Transverse colon (tissue), 4 donors: ENCODE data around the gene KYNU. TPM values are rescaled to one million over a fixed set of nuclear protein-coding genes. Genes with fewer than 3 reads are reported as not detected.

Source experiments
- DNase-seq: peaks from one replicate; pipeline ENCODE4 v3.0.0-alpha.2; 2019
- H3K27ac ChIP-seq, 4 donors: fragments of 200-600 bp; sonication (generic); 2 replicates each; pipeline ENCODE4 v1.5.1; 2016 to 2018; ENCODE audit warnings: inconsistent platforms in 4 of 4
- H3K27me3 ChIP-seq: fragments of 200-600 bp; sonication (generic); 2 replicates; pipeline ENCODE4 v1.5.1; 2017; ENCODE audit warnings: inconsistent platforms
- H3K36me3 ChIP-seq, 4 donors: fragments of 200-600 bp; sonication (generic); 2 replicates each; pipeline ENCODE4 v1.5.1; 2017 to 2019; ENCODE audit warnings: inconsistent platforms in 4 of 4
- H3K4me1 ChIP-seq, 4 donors: fragments of 200-600 bp; sonication (generic); 2 replicates each; pipeline ENCODE4 v1.5.1; 2017 to 2020; ENCODE audit warnings: inconsistent platforms in 4 of 4
- H3K4me3 ChIP-seq, 4 donors: fragments of 200-600 bp; sonication (generic); 1 replicate in 1 of 4; 2 replicates in 3 of 4; pipeline versions ENCODE4 v1.5.1 to v1.6.1; 2017 to 2019; ENCODE audit warnings: inconsistent platforms in 4 of 4
- H3K9me3 ChIP-seq, 2 donors: fragments of 200-600 bp; sonication (generic); 2 replicates each; pipeline ENCODE4 v1.5.1; 2017 to 2019; ENCODE audit warnings: inconsistent platforms in 2 of 2
- EP300 ChIP-seq: sonication (generic); formaldehyde crosslinking; IDR thresholded peaks from one replicate; pipeline ENCODE4 v1.6.1; 2017; ENCODE audit warnings: antibody characterized with exemption, low read depth
- POLR2A ChIP-seq: fragments of 450-650 bp; IDR thresholded peaks from one replicate; pipeline ENCODE4 v1.6.1; 2016; ENCODE audit warnings: antibody characterized with exemption, mild to moderate bottlenecking, moderate library complexity
- POLR2AphosphoS5 ChIP-seq, 3 donors: sonication (generic); formaldehyde crosslinking; IDR thresholded peaks; one replicate each; pipeline ENCODE4 v1.6.1; 2016; ENCODE audit warnings: antibody characterized with exemption in 3 of 3
- WGBS, 2 donors: methylation state at CpG; one replicate each; pipeline ENCODE4 v1.1.5; 2018; ENCODE audit warnings: low coverage in 1 of 2; 5-methylcytosine and 5-hydroxymethylcytosine counted together
- in situ Hi-C, 4 donors: fragments of 200-750 bp; cut with MboI; loops; one replicate each; pipeline versions ENCODE4 v1.15.0 to v1.15.1; 2017; ENCODE audit warnings: low sequenced_read_pairs in 3 of 4, low pct_ligation_motif_present in 1 of 4, low pct_unique_long_range_greater_than_20kb in 1 of 4
- intact Hi-C: fragments of 100-400 bp; cut with DNase I; formaldehyde crosslinking; loops from one replicate; pipeline ENCODE4 v1.15.1; 2023; ENCODE audit warnings: low total_unique reads
- total RNA-seq, 4 donors: library from RNA; depleted of rRNA; stranded (reverse); fragments of >200 nt; gene quantifications; one replicate each; pipeline ENCODE4 v1.1.0, GENCODE V29; 2016
- TF ChIP-seq, protein P1 (sequence below), 5 experiments: fragments of 200-600 bp in 3 of 5; fragments of 450-650 bp in 2 of 5; sonication (generic) in 3 of 5; IDR thresholded peaks; 1 replicate in 2 of 5; 2 replicates in 3 of 5; pipeline ENCODE4 v1.5.1; 2016 to 2017; ENCODE audit warnings: antibody characterized with exemption in 5 of 5, inconsistent platforms in 3 of 5, mild to moderate bottlenecking in 2 of 5, moderate library complexity in 1 of 5

Gene KYNU
- total RNA-seq, 4 donors from 2014 or later = 1.2 to 4.6 TPM; not detected in 2

DNA sequence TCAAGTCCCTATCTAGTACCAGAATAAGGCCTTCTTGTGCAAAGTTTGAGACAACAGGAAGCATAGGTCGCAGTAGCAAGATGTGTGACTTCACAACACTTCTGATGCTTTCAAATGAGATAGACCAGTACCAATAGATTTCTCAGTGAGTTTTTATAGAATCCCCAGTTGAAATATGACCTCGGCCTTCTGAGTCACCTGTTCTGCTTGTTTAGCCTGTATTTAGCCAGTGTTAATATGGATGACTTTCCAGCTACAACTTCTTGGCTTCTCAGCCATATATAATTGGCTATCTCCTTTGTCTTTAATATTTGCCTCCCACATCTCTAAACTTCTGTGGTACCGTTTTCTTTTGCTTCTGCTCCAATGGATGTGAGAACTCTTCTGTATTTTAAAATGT, 113.8 kb downstream of the KYNU start:
- Histone ChIP-seq H3K27me3 (no peaks in the 10 kb centered on the region), H3K4me1 (no peaks in the 10 kb centered on the region), H3K36me3 (no peaks in the 10 kb centered on the region), H3K27ac (no peak overlapping the region), H3K4me3 (no peak overlapping the region), H3K9me3 (no peaks in the 10 kb centered on the region)
- WGBS, 2 donors = 57 to 72% methylated on average over 3 of the region's 3 CpGs
- intact Hi-C loops (no loop called here), in situ Hi-C loops (loop anchor here in 2 of 4 donors (25.0 kb wide), 1 partner anchor 304 kb away; no protein-coding TSS in a partner anchor)
- TF ChIP-seq POLR2A (no peak), EP300 (no peak), POLR2AphosphoS5 (IDR thresholded peaks at IDR 0.05) (no peak)
- TF ChIP-seq, protein P1, sequence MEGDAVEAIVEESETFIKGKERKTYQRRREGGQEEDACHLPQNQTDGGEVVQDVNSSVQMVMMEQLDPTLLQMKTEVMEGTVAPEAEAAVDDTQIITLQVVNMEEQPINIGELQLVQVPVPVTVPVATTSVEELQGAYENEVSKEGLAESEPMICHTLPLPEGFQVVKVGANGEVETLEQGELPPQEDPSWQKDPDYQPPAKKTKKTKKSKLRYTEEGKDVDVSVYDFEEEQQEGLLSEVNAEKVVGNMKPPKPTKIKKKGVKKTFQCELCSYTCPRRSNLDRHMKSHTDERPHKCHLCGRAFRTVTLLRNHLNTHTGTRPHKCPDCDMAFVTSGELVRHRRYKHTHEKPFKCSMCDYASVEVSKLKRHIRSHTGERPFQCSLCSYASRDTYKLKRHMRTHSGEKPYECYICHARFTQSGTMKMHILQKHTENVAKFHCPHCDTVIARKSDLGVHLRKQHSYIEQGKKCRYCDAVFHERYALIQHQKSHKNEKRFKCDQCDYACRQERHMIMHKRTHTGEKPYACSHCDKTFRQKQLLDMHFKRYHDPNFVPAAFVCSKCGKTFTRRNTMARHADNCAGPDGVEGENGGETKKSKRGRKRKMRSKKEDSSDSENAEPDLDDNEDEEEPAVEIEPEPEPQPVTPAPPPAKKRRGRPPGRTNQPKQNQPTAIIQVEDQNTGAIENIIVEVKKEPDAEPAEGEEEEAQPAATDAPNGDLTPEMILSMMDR (IDR thresholded peaks at IDR 0.05) = no peak
- no peak for DNase-seq

DNA sequence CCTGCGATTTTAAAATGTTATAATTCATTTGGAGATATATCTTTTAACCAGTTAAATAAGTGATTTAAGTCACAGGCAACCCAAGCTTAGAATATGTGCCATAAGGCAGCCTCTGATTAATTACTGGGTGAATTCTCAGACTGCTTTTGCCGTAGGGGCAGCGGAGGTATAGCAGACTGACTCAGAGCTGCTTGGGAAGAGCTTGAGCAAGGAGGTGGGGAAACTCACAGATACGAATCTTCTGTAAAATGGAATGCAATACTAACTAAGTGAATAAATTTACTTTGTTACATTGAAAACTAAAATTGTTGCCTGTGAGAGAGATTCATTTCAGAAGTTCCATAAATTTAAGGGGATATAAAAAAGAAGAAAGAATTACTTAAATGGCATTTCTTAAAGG, 115.4 kb downstream of the KYNU start:
- no peak for DNase-seq

DNA sequence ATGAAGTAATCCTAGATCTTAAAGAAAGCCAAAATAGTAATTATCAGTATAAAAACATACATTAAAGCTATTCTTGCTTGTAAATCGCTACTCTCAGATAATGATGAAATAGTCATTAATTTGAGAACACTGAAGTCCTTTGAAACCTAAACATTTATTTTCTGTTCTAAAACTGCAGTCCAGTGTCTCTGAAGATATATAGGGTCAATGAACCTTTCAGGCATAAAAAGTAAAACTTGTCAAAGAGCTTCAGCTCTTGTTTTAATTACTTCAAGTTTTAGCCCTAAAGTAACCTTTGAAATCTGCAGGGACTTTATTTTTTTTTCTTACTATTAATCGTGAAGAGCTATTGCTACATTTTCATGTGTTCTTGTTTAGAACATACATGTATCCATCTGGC, 116.3 kb downstream of the KYNU start:
- no peaks in the 10 kb centered on the region for H3K27me3 ChIP-seq
- in situ Hi-C loops (loop anchor here in 2 of 4 donors (25.0 kb wide), 1 partner anchor 306 kb away; no protein-coding TSS in a partner anchor), intact Hi-C loops (no loop called here)
- 57 to 82% methylated on average over 2 of the region's 2 CpGs for WGBS, 2 donors
- no peak overlapping the region for H3K27ac ChIP-seq
- H3K9me3 ChIP-seq = no peaks in the 10 kb centered on the region
- TF ChIP-seq POLR2AphosphoS5 (IDR thresholded peaks at IDR 0.05) (no peak), EP300 (no peak), POLR2A (no peak)
- TF ChIP-seq, protein P1 (IDR thresholded peaks at IDR 0.05) = no peak
- no peak overlapping the region for H3K4me3 ChIP-seq
- H3K36me3 ChIP-seq = no peaks in the 10 kb centered on the region
- H3K4me1 ChIP-seq = no peaks in the 10 kb centered on the region
- no peak for DNase-seq

More for the DNA sequence above, 115.4 kb downstream of the KYNU start:
- in situ Hi-C loops (loop anchor here in 2 of 4 donors (25.0 kb wide), 1 partner anchor 306 kb away; no protein-coding TSS in a partner anchor), intact Hi-C loops (no loop called here)
- no peaks in the 10 kb centered on the region for H3K36me3 ChIP-seq
- 68 to 73% methylated on average over 4 of the region's 4 CpGs for WGBS, 2 donors
- H3K27me3 ChIP-seq = no peaks in the 10 kb centered on the region
- H3K4me3 ChIP-seq = no peak overlapping the region
- H3K27ac ChIP-seq = no peak overlapping the region
- H3K4me1 ChIP-seq = no peaks in the 10 kb centered on the region
- no peak for TF ChIP-seq POLR2A
- TF ChIP-seq POLR2AphosphoS5 (IDR thresholded peaks at IDR 0.05) = no peak
- TF ChIP-seq, protein P1 (IDR thresholded peaks at IDR 0.05) = no peak
- TF ChIP-seq EP300 = no peak
- H3K9me3 ChIP-seq = no peaks in the 10 kb centered on the region

DNA sequence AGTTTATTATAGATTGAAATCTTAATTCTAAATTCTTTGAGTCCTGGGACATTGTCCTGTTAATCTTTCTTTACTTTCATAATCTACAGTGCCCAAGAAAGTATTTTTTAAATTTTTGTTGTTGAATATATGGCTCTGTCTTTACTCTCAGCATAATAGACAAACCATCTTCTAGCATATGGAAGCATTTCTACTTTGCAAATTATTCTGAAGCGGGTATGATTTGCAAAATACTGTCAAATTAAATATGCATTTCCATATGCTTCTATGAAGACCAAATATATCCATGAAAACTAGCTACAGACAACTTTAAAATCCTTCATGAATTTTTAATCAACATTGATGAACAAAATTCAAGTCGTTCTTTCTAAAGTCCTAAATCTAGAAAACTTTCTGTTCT, 117.2 kb downstream of the KYNU start:
- no peaks in the 10 kb centered on the region for H3K9me3 ChIP-seq
- WGBS, 2 donors = 75 to 88% methylated on average over 2 of the region's 2 CpGs
- in situ Hi-C loops = loop anchor here in 2 of 4 donors (25.0 kb wide), 1 partner anchor 307 kb away; no protein-coding TSS in a partner anchor

More for the DNA sequence above, 117.2 kb downstream of the KYNU start:
- no peak overlapping the region for H3K27ac ChIP-seq
- TF ChIP-seq POLR2AphosphoS5 (IDR thresholded peaks at IDR 0.05) (no peak), EP300 (no peak), POLR2A (no peak)
- TF ChIP-seq, protein P1 (IDR thresholded peaks at IDR 0.05) = no peak
- intact Hi-C loops = no loop called here
- H3K4me3 ChIP-seq = no peak overlapping the region
- no peaks in the 10 kb centered on the region for H3K36me3 ChIP-seq
- DNase-seq = no peak
- H3K27me3 ChIP-seq = no peaks in the 10 kb centered on the region
- H3K4me1 ChIP-seq = no peaks in the 10 kb centered on the region
